K562 (cell line): ENCODE results near the gene SMIM17. TPM values are rescaled to one million over a fixed set of nuclear protein-coding genes. Genes with fewer than 3 reads are reported as not detected.

Experiments used
- HMG20A ChIP-seq: fragments of 450-650 bp; formaldehyde crosslinking; conservative IDR thresholded peaks from 2 replicates; pipeline ENCODE4 v1.4.0; 2020; ENCODE audit warnings: mild to moderate bottlenecking, mixed read lengths
- MEF2D ChIP-seq: conservative IDR thresholded peaks from 2 replicates; pipeline ENCODE4 v1.6.1; 2016; ENCODE audit warnings: low read depth, missing genetic modification characterization, missing compliant biosample characterization
- PRMT5 ChIP-seq: sonication (generic); formaldehyde crosslinking; IDR thresholded peaks from 2 replicates; pipeline ENCODE4 v1.5.0; 2020; ENCODE audit warnings: missing genetic modification reagents
- TRIM28 ChIP-seq: fragments of 450-650 bp; IDR thresholded peaks from 2 replicates; pipeline ENCODE4 v1.6.1; 2017
- WHSC1 ChIP-seq: IDR thresholded peaks from one replicate; pipeline ENCODE4 v1.6.1; 2012; ENCODE audit warnings: low read length, control low read depth, inconsistent platforms
- ZNF354B ChIP-seq: fragments of 250-450 bp; sonication (Bioruptor Pico); IDR thresholded peaks from 2 replicates; pipeline ENCODE4 v1.4.0; 2020
- polyA plus RNA-seq, 8 experiments: library from polyadenylated mRNA; depleted of rRNA in 4 of 8; stranded (reverse) in 5 of 8; unstranded in 3 of 8; fragments of >200 nt; fragmentation: Nextera tagmentation in 2 of 8; fragmentation: Illumina TruSeq in 1 of 8; extraction: Ambion mirVana in 2 of 8; extraction: Trizol in 1 of 8; gene quantifications; 2 replicates each; pipeline versions ENCODE4 v1.2.1 to v1.2.3, GENCODE V29; 2011 to 2014; ENCODE audit warnings: inconsistent platforms in 1 of 8, missing spikeins in 1 of 8
- total RNA-seq, 7 experiments: library from RNA; depleted of rRNA in 6 of 7; stranded (reverse); fragments of >200 nt in 6 of 7; fragmentation: Illumina TruSeq in 2 of 7; extraction: Trizol in 2 of 7; gene quantifications; 2 replicates each; pipeline versions ENCODE4 v1.2.1 to v1.2.3, GENCODE V29; 2011 to 2021; ENCODE audit warnings: low replicate concordance in 1 of 7
- TF ChIP-seq, protein P1 (sequence below): sonication (generic); formaldehyde crosslinking; IDR thresholded peaks from 2 replicates; pipeline ENCODE4 v1.8.0; 2022; ENCODE audit warnings: mild to moderate bottlenecking, missing genetic modification reagents
- TF ChIP-seq, protein P2 (sequence below): sonication (generic); formaldehyde crosslinking; IDR thresholded peaks from 2 replicates; pipeline ENCODE4 v1.9.0; 2022; ENCODE audit warnings: mild to moderate bottlenecking, missing genetic modification reagents
- TF ChIP-seq, protein P3 (sequence below): fragments of 450-650 bp; formaldehyde crosslinking; IDR thresholded peaks from 2 replicates; pipeline ENCODE4 v1.4.0; 2020; ENCODE audit warnings: mild to moderate bottlenecking, moderate library complexity
- TF ChIP-seq, protein P4 (sequence below): fragments of 250-450 bp; sonication (Bioruptor Pico); IDR thresholded peaks from 2 replicates; pipeline ENCODE4 v1.9.0; 2021; ENCODE audit warnings: mild to moderate bottlenecking

The SMIM17 gene
- total and polyA plus RNA-seq, 9 of the 15 experiments (the other 6 are each of a cell fraction or from before 2014, with no cell fraction given), result not detected

DNA sequence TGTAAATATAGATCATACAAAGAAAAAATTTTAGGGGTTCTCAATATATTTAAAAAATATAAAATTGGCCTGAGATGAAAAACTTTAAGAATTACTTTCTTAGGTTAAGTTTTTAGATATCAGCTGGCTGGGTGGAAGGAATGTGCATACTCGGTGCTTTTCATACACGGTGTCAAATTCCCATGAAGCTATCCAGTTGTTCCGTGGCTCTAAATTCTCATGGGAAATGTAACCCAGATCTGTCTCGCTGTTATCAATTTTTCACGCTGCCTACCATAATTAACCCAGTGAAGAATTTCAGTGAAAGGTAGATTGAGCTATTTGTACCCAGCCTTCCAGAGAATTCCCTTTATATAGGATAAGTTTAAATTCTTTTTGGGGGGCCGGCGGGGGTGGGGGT, 40.2 kb downstream of the SMIM17 start (continued):
- no peak for TF ChIP-seq MEF2D (tag)
- no peak for TF ChIP-seq WHSC1
- TF ChIP-seq PRMT5 (CRISPR knock-in tag), result no peak
- no peak for TF ChIP-seq TRIM28
- TF ChIP-seq, protein P1, sequence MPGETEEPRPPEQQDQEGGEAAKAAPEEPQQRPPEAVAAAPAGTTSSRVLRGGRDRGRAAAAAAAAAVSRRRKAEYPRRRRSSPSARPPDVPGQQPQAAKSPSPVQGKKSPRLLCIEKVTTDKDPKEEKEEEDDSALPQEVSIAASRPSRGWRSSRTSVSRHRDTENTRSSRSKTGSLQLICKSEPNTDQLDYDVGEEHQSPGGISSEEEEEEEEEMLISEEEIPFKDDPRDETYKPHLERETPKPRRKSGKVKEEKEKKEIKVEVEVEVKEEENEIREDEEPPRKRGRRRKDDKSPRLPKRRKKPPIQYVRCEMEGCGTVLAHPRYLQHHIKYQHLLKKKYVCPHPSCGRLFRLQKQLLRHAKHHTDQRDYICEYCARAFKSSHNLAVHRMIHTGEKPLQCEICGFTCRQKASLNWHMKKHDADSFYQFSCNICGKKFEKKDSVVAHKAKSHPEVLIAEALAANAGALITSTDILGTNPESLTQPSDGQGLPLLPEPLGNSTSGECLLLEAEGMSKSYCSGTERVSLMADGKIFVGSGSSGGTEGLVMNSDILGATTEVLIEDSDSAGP (CRISPR knock-in tag), result no peak
- TF ChIP-seq ZNF354B (CRISPR knock-in tag), result no peak
- TF ChIP-seq, protein P2, sequence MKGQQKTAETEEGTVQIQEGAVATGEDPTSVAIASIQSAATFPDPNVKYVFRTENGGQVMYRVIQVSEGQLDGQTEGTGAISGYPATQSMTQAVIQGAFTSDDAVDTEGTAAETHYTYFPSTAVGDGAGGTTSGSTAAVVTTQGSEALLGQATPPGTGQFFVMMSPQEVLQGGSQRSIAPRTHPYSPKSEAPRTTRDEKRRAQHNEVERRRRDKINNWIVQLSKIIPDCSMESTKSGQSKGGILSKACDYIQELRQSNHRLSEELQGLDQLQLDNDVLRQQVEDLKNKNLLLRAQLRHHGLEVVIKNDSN (CRISPR knock-in tag), result no peak
- TF ChIP-seq, protein P3, sequence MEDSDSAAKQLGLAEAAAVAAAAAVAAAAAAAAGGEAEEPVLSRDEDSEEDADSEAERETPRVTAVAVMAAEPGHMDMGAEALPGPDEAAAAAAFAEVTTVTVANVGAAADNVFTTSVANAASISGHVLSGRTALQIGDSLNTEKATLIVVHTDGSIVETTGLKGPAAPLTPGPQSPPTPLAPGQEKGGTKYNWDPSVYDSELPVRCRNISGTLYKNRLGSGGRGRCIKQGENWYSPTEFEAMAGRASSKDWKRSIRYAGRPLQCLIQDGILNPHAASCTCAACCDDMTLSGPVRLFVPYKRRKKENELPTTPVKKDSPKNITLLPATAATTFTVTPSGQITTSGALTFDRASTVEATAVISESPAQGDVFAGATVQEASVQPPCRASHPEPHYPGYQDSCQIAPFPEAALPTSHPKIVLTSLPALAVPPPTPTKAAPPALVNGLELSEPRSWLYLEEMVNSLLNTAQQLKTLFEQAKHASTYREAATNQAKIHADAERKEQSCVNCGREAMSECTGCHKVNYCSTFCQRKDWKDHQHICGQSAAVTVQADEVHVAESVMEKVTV, result no peak
- no peak for TF ChIP-seq HMG20A (CRISPR knock-in tag)
- TF ChIP-seq, protein P4, sequence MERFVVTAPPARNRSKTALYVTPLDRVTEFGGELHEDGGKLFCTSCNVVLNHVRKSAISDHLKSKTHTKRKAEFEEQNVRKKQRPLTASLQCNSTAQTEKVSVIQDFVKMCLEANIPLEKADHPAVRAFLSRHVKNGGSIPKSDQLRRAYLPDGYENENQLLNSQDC (CRISPR knock-in tag), result no peak
